ENCODE measurements around the gene PCIF1.
A peak's percentile ranks its signal among the peaks of the same experiment; 100 is the strongest.

Gene PCIF1

DNA sequence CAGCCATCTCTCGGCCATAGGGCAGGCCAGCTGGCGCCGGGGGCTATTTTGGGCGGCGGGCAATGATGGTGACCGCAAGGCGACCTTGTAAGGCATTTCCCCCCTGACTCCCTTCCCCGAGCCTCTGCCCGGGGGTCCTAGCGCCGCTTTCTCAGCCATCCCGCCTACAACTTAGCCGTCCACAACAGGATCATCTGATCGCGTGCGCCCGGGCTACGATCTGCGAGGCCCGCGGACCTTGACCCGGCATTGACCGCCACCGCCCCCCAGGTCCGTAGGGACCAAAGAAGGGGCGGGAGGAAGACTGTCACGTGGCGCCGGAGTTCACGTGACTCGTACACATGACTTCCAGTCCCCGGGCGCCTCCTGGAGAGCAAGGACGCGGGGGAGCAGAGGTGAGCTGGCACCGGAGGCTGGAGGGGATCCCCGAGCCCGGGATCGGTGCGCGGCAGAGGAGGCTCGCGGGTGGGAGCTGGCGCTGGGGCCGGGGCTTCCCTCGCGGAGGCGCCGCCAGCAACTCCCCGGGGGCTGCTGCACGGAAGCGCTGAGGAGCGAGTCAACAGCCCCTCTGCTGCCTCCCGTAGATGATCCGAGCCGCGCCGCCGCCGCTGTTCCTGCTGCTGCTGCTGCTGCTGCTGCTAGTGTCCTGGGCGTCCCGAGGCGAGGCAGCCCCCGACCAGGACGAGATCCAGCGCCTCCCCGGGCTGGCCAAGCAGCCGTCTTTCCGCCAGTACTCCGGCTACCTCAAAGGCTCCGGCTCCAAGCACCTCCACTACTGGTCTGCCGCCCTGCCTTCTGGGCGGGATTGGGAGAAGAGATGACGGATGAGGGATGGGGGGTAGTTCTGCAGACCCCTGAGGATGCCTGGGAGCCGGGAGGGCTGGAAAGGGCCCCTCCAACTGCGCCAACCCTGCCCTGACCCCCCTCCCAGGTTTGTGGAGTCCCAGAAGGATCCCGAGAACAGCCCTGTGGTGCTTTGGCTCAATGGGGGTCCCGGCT, 43.2 kb upstream of the PCIF1 start, which contains the start of the genes CTSA and NEURL2 (continued):
- TF ChIP-seq, protein P1, sequence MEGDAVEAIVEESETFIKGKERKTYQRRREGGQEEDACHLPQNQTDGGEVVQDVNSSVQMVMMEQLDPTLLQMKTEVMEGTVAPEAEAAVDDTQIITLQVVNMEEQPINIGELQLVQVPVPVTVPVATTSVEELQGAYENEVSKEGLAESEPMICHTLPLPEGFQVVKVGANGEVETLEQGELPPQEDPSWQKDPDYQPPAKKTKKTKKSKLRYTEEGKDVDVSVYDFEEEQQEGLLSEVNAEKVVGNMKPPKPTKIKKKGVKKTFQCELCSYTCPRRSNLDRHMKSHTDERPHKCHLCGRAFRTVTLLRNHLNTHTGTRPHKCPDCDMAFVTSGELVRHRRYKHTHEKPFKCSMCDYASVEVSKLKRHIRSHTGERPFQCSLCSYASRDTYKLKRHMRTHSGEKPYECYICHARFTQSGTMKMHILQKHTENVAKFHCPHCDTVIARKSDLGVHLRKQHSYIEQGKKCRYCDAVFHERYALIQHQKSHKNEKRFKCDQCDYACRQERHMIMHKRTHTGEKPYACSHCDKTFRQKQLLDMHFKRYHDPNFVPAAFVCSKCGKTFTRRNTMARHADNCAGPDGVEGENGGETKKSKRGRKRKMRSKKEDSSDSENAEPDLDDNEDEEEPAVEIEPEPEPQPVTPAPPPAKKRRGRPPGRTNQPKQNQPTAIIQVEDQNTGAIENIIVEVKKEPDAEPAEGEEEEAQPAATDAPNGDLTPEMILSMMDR (tag by site-specific recombination; IDR thresholded peaks at IDR 0.05), result peak; percentile 59

DNA sequence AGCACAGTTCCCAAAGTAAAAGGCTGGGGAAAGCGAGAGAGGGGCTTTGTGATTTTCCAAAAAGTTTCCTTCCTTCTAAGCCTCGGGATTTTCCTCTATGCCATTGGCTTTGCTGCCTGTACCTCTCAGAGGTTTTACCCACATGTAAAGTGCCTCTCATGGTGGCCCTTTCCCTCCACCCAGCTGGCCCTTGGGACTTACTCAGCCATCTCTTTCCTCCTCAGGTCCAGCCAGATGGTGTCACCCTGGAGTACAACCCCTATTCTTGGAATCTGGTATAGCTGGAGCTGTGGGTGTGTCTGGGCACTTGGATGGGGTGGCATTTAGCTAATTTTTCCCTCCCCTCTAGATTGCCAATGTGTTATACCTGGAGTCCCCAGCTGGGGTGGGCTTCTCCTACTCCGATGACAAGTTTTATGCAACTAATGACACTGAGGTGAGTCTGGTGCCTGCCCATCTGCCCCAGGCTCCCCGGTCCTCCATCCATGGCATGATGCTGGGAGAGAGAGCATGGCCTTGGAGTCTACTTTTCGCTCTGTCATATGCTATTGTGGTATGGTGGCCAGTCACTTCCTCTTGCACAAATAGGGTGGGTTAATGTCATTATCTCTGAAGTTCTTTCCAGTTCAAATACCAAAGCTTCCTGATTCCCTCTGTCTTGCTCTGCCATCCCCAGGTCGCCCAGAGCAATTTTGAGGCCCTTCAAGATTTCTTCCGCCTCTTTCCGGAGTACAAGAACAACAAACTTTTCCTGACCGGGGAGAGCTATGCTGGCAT, 42.2 kb upstream of the PCIF1 start:
- no peaks in the 10 kb centered on the region for H3K9me3 ChIP-seq (ENCODE audit: control insufficient read depth, insufficient read depth, low read depth, low read length)
- no peak for TF ChIP-seq ZNF146 (tag by site-specific recombination; IDR thresholded peaks at IDR 0.05)
- no peak for TF ChIP-seq SP2 (tag by site-specific recombination; IDR thresholded peaks at IDR 0.05)
- no peak for TF ChIP-seq KLF1 (tag by site-specific recombination; IDR thresholded peaks at IDR 0.05)
- TF ChIP-seq, protein P2, sequence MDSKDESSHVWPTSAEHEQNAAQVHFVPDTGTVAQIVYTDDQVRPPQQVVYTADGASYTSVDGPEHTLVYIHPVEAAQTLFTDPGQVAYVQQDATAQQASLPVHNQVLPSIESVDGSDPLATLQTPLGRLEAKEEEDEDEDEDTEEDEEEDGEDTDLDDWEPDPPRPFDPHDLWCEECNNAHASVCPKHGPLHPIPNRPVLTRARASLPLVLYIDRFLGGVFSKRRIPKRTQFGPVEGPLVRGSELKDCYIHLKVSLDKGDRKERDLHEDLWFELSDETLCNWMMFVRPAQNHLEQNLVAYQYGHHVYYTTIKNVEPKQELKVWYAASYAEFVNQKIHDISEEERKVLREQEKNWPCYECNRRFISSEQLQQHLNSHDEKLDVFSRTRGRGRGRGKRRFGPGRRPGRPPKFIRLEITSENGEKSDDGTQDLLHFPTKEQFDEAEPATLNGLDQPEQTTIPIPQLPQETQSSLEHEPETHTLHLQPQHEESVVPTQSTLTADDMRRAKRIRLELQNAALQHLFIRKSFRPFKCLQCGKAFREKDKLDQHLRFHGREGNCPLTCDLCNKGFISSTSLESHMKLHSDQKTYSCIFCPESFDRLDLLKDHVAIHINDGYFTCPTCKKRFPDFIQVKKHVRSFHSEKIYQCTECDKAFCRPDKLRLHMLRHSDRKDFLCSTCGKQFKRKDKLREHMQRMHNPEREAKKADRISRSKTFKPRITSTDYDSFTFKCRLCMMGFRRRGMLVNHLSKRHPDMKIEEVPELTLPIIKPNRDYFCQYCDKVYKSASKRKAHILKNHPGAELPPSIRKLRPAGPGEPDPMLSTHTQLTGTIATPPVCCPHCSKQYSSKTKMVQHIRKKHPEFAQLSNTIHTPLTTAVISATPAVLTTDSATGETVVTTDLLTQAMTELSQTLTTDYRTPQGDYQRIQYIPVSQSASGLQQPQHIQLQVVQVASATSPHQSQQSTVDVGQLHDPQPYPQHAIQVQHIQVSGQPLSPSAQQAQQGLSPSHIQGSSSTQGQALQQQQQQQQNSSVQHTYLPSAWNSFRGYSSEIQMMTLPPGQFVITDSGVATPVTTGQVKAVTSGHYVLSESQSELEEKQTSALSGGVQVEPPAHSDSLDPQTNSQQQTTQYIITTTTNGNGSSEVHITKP (tag by site-specific recombination; IDR thresholded peaks at IDR 0.05), result 0 out of 2 replicates have a peak, but pooled peaks have one; percentile 55
- no peak for TF ChIP-seq ZNF830 (tag by site-specific recombination; IDR thresholded peaks at IDR 0.05; ENCODE audit: low read depth)
- TF ChIP-seq ZNF350 (tag by site-specific recombination; IDR thresholded peaks at IDR 0.05), result no peak
- TF ChIP-seq, protein P3, sequence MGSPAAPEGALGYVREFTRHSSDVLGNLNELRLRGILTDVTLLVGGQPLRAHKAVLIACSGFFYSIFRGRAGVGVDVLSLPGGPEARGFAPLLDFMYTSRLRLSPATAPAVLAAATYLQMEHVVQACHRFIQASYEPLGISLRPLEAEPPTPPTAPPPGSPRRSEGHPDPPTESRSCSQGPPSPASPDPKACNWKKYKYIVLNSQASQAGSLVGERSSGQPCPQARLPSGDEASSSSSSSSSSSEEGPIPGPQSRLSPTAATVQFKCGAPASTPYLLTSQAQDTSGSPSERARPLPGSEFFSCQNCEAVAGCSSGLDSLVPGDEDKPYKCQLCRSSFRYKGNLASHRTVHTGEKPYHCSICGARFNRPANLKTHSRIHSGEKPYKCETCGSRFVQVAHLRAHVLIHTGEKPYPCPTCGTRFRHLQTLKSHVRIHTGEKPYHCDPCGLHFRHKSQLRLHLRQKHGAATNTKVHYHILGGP (tag by site-specific recombination; IDR thresholded peaks at IDR 0.05), result no peak
- H3K4me1 ChIP-seq (ENCODE audit: control insufficient read depth, insufficient read depth, low read length), result peaks cover 3% of the 10 kb centered on the region; the same call in 1 of the 2 replicates
- peaks cover 0 to 40% of the 10 kb centered on the region in 2 experiments; a peak in 2 of 3 replicates for H3K36me3 ChIP-seq (ENCODE audit: control insufficient read depth in 2 of 2, insufficient read depth in 1 of 2, low read length in 2 of 2)
- ChIA-PET CTCF (interaction anchor here (0.5 to 1.6 kb wide), 4 partner anchors 16 to 41 kb away, joined by 3 to 4 read pairs (median 4); no protein-coding TSS in a partner anchor), POLR2A (interaction anchor here (0.7 kb wide), 1 partner anchor 13 kb away, joined by 3 read pairs; no protein-coding TSS in a partner anchor)
- no peak overlapping the region for H3K27ac ChIP-seq (ENCODE audit: extremely low read depth, low read depth, low read length)
- H3K4me3 ChIP-seq (ENCODE audit: low read depth, low read length), result peak overlapping the region; percentile 90

DNA sequence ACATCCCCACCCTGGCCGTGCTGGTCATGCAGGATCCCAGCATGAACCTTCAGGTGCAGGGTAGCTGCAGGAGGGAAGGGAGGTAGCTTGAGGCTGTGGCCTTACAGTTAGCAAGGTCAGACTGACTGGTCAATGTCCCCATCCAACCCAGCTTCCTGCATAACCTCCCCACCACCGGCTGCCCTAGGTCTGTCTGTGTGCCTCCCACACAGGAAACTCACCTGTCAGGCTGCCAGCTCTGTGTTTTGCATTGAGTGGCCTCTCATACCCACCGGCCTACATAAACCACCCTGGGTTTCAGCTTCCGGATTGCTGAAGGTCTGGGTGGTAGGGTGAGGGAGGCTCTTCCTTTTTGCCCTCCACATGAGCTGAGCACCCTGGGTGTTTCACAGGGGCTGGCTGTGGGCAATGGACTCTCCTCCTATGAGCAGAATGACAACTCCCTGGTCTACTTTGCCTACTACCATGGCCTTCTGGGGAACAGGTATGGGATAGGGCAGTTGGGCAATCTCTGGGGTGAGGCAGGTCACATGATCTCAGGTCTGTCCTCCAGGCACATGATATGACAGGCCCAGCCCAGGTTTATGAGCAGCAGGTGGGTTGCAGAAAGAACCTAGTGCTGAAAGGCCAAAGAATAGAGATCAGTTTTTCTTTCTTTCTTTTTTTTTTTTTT, 41.5 kb upstream of the PCIF1 start:
- Histone ChIP-seq H3K27ac (ENCODE audit: extremely low read depth, low read depth, low read length) (no peak overlapping the region), H3K4me3 (ENCODE audit: low read depth, low read length) (no peak overlapping the region), H3K9me3 (ENCODE audit: control insufficient read depth, insufficient read depth, low read depth, low read length) (no peaks in the 10 kb centered on the region), H3K36me3 (ENCODE audit: control insufficient read depth in 2 of 2, insufficient read depth in 1 of 2, low read length in 2 of 2) (peaks cover 0 to 41% of the 10 kb centered on the region in 2 experiments; a peak in 2 of 3 replicates), H3K4me1 (ENCODE audit: control insufficient read depth, insufficient read depth, low read length) (peaks cover 3% of the 10 kb centered on the region; the same call in 1 of the 2 replicates)
- CTCF ChIA-PET, result interaction anchor here (0.8 to 1.6 kb wide), 2 partner anchors 15 to 41 kb away, joined by 3 to 4 read pairs; no protein-coding TSS in a partner anchor
- POLR2A ChIA-PET, result interaction anchor here (0.7 kb wide), 1 partner anchor 13 kb away, joined by 3 read pairs; no protein-coding TSS in a partner anchor
- TF ChIP-seq ZNF335 (tag by site-specific recombination; conservative IDR thresholded peaks at IDR 0.05) (no peak), GFI1B (tag by site-specific recombination; IDR thresholded peaks at IDR 0.05) (no peak), ZNF146 (tag by site-specific recombination; IDR thresholded peaks at IDR 0.05) (no peak), ZNF302 (tag by site-specific recombination; IDR thresholded peaks at IDR 0.05; ENCODE audit: low read depth) (no peak), ZNF830 (tag by site-specific recombination; IDR thresholded peaks at IDR 0.05; ENCODE audit: low read depth) (no peak), ZNF423 (tag by site-specific recombination; IDR thresholded peaks at IDR 0.05) (no peak), ZNF626 (tag by site-specific recombination; IDR thresholded peaks at IDR 0.05) (no peak), SP2 (tag by site-specific recombination; IDR thresholded peaks at IDR 0.05) (no peak), ZNF560 (tag by site-specific recombination; IDR thresholded peaks at IDR 0.05; ENCODE audit: borderline replicate concordance) (no peak), ZNF184 (tag by site-specific recombination; IDR thresholded peaks at IDR 0.05) (no peak), ZNF660 (tag by site-specific recombination; IDR thresholded peaks at IDR 0.05) (no peak), SALL2 (tag by site-specific recombination; IDR thresholded peaks at IDR 0.05; ENCODE audit: borderline replicate concordance) (no peak), ZNF707 (tag by site-specific recombination; IDR thresholded peaks at IDR 0.05) (no peak)
- TF ChIP-seq, protein P4, sequence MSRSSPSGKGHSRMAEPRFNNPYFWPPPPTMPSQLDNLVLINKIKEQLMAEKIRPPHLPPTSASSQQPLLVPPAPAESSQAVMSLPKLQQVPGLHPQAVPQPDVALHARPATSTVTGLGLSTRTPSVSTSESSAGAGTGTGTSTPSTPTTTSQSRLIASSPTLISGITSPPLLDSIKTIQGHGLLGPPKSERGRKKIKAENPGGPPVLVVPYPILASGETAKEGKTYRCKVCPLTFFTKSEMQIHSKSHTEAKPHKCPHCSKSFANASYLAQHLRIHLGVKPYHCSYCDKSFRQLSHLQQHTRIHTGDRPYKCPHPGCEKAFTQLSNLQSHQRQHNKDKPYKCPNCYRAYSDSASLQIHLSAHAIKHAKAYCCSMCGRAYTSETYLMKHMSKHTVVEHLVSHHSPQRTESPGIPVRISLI (tag by site-specific recombination; IDR thresholded peaks at IDR 0.05), result no peak

Data from HEK293 (cell line).